HG03039 (cell line): ENCODE measurements around the gene ADCY7.

ENCODE experiments used
- ATAC-seq: cut with Tn5 transposase; IDR thresholded peaks from one replicate; pipeline ENCODE4 v1.9.1; 2021; ENCODE audit warnings: mild to moderate bottlenecking, moderate library complexity; ENCODE audit not compliant: unreplicated experiment

ADCY7 gene

GRCh38 chr16:50279504-50279865 is 13.1 kb downstream of the ADCY7 start:
- ATAC-seq, result no peak

- no peak for ATAC-seq
Measured at GRCh38 chr16:50280932-50281331, 14.6 kb downstream of the ADCY7 start.

DNA sequence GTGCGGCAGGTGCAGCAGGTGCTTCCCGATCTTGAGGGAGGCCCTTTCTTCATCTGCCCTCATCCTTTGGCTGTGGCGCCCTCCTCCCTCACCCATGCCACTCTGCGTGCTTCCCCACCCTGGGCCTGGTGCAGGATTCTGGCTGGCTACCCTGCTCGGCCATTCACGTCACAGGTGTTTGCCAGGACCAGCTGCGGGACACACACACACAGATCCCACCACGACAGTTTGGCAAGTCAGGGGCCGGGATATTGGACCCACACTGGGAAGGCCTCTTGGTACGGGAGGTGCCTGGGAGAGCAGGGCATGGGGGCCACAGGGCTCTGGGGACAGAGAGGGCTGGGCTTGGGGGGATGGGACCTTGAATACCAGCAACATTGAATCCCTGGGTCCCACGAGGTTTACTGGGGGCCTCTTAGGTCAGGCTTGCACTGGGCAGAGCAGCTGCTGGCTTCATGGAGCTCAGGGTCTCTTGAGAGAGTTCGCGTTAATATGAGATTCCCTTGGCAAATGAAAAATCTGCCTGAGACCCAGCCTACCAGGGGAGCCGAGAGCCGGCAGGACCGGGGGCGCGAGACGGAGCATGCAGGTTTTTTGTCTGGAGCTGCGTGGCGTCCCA is 15.1 kb downstream of the ADCY7 start:
- ATAC-seq, result no peak

DNA sequence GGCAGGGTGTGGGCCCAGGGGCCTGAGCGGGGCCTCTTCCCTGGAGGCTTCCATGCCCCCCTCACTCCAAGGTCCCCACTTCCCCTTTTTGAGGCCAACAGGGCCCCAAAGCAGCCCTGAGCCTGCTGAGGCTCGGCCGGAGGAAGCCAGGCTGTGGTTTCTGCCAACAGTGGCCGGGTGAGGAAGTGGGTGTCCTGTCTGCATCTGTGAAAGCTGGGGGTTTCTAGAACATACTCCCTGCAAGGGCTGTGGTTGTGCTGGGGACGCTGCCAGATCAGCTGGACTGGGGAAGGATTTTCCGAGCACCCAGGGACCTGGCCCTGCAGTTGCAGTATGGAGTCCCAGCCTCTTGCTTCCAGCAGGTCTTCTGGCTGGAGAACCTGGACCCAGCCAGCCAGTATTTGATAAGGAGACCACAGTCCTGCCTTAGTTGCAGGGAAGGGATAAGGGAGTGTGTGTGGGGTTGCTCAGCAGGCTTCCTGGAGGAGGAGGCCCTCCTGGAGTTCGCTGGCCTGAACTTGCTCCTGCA is 15.7 kb downstream of the ADCY7 start:
- ATAC-seq, result peak; percentile 91

DNA sequence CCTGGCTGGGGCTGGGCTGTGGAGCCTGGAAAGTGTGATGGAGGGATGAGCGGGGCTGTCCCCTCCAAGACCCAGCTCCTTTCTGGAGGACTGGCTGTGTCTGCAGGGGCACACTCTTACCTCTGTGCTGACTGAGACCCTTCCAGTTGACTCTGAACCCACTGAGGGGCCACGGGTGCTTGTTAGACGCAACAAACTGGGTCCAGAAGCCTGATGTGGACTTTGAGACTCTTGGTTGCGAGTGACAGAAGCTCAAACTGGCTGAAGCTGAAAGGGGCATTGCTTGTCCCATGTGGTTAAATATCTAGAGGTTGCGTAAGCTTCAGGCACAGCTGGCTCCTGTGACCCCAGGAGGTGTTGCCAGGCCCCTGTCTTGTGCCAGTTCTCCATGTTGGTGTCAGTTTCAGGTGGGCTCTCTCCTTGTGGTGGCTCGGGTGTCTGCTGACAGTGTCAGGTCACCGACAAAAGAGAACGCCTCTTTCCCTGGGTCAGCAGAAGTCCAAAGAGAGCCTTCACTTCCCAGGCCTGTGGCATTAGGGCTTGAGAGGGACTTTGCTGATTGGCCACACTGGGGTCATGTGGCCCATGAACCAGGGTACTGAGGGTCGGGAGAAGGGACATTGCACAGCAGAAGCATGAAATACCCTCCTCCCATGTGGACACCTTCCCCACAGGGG is 16.7 kb downstream of the ADCY7 start:
- no peak for ATAC-seq

DNA sequence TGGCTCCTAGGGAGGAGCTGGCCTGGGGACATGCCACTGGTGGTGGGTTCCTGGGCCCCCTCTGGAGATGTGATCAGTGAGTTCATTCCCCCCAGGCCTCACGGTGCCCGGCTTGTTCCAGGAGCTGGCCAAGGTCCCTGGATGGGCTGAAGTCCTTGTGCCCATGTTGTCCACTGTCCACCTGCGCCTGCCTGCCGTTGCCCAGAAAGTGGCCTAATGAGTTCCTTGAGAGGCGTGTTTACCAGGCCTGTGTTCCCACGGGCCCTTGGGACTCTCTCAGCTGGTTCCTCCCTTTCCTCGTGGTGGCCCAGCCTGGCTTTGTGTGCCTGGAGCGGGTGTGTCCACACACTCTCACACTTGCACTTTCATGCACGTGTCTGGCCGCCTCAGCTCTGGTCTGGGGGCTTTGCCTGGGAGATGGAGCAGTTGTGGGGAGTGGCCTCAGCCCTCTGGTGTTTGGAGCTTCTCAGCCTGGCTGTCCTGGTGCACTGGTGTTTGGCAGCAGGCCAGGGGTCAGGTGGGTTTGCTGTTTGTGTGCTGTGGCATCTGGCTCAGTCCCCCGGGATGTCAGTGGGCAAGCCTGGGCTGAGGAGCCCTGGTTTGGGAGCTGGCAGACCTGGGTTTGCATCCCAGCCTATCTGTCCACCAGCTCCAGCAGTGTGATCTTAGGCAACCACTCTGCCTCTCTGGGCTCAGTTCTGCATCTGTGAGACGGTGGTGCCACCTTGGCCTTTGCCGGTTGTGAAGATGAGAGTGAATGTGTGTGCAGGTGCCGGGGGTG is 18.0 kb downstream of the ADCY7 start:
- ATAC-seq, result no peak

- no peak for ATAC-seq
Measured at GRCh38 chr16:50285406-50286003, 19.2 kb downstream of the ADCY7 start.

- no peak for ATAC-seq
Measured at GRCh38 chr16:50286681-50287080, 20.3 kb downstream of the ADCY7 start.

DNA sequence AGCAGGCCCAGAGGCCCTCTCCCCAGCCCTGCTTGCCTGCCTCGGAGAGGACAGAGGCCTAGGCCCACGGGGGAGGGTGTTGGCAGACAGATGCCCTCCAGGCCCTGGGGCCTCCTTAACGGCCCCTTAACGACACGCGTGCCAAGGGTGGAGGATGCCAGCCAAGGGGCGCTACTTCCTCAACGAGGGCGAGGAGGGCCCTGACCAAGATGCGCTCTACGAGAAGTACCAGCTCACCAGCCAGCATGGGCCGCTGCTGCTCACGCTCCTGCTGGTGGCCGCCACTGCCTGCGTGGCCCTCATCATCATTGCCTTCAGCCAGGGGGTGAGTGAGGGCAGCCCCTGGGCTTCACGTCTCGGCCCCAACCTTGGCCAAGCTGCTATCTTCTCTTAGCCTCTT is 21.7 kb downstream of the ADCY7 start:
- no peak for ATAC-seq

DNA sequence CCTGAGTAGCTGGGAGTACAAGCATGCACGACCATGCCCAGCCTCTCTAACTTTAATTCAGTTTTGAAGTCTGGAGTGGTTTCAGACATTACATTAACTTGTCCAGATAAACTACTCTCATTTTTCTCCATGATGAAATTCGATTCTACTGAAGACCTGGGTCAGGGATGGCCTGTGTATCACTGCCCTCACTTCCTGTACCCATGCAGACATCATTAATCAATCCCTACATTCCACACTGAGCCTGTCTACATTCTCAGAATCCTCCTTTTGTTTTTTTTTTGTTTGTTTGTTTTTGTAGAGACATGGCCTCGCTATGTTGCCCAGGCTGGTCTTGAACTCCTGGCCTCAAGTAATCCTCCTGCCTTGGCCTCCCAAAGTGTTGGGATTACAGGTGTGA is 22.6 kb downstream of the ADCY7 start:
- no peak for ATAC-seq

- no peak for ATAC-seq
Measured at GRCh38 chr16:50289950-50290764, 23.8 kb downstream of the ADCY7 start.

- ATAC-seq, result no peak
Measured at GRCh38 chr16:50290856-50291255, 24.5 kb downstream of the ADCY7 start.

- ATAC-seq, result no peak
Measured at GRCh38 chr16:50291719-50292565, 25.6 kb downstream of the ADCY7 start.

DNA sequence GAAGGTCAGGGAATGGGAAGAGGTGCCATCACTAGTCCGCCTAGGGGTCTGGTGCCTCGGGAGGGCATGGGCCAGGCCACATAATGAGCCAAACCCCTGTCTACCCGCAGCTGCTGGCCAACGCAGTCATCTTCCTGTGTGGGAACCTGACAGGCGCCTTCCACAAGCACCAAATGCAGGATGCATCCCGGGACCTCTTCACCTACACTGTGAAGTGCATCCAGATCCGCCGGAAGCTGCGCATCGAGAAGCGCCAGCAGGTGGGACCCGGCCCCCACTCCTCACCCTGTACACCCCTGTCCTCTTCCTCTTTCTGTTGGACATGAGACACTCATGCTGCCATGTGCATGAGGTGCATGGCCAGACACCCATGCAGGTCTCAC is 26.2 kb downstream of the ADCY7 start:
- ATAC-seq, result no peak

DNA sequence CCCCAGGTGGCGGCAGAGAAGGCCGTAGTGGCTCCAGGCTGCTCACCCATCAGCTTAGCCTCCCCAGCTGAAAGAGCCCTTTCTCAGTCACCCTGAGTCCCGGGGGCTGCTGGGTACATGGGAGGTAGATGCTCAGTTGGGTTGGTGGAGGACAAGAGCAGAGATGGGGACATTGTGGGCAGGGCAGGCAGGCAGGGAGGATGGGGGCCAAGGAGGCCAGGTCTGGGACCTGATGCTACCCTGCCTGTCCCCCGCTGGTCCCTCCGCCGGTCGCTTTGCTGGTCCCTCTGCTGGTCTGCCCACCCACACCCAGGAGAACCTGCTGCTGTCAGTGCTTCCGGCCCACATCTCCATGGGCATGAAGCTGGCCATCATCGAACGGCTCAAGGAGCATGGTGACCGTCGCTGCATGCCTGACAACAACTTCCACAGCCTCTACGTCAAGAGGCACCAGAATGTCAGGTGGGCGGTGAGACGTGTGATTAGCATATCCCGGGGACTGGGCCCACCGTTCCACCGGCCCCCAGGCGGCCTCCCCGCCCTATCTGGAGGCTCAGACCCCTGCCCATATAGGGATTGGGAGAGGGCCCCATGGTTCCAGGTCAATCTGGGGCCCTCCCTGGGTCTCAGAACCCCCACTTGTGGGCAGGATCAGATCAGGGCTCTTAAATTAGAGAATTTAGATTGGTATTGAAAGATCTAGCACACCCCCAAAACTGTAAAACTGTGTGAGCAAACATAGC is 26.9 kb downstream of the ADCY7 start:
- no peak for ATAC-seq

DNA sequence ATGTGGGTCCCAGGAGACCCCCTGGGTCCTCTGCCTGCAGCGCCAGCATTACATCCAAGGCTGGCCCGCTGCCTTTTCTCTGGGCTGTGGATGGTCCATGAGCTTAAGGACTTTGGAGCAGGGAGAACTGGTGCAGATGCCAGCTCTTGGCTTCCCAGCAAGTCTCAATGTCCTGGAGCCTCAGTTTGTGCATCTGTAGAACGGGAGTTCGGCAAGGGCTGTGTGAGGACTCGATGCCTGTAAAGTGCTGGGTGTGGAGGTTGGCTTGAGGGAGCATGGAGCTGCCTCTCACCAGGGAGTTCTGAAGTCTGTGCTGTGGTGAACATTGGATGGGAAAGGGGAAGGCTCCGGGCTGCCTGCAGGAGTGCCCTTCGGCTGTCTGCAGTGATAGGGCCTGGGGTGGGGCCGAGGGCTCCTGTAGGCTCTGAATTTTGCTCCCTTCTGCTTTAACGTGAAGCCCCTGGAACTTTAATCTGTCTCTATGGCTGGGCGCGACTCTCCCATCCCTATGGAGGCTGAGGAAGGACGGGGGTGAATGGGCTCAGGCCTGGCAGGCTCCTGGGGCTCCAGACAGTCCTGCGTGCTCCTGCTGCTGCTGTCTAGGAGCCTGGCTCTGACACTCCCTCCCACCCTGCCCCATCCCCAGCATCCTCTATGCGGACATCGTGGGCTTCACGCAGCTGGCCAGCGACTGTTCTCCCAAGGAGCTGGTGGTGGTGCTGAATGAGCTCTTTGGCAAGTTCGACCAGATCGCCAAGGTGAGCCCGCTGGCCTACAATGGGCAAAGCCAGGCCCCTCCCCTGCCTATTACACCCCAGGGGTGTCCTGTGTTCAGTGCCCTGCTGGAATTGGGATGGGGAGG is 27.9 kb downstream of the ADCY7 start:
- ATAC-seq, result no peak

- no peak for ATAC-seq
Measured at GRCh38 chr16:50294955-50295354, 28.6 kb downstream of the ADCY7 start.

DNA sequence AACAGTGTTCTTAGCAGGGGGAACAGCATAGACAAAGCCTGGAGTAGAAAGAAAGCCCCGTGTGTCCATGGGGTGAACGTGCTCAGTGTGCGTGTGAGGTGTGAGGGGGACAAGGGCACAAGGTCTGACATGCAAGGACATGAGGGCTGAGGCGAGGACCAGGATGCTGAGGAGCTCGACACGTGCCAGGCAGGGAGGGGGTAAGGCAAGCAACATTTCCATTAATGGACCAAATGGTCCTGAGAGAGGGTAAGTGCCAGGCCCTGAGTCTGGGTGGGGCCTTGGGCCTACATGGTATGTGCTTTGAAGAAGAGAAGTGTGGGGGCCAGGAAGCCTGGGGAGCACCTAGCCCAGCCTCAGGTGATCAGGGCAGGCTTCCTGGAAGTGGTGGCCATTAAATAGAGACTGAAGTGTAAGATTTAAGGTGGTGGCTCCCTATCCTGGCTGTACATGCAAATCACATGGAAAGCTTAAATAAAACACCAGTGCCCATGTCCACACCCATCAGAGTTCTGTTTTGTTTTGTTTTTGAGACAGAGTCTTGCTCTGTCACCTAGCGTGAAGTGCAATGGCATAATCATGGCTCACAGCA is 29.3 kb downstream of the ADCY7 start:
- no peak for ATAC-seq
